SH-SY5Y (cell line): ENCODE data around the gene PIK3AP1.

Experiments
- GATA2 ChIP-seq: IDR thresholded peaks from 2 replicates; pipeline ENCODE4 v1.6.1; 2011; ENCODE audit warnings: mild to moderate bottlenecking, low read depth, low read length
- GATA3 ChIP-seq: IDR thresholded peaks from 2 replicates; pipeline ENCODE4 v1.6.1; 2011; ENCODE audit warnings: low read depth, mild to moderate bottlenecking, low read length, moderate library complexity

Gene PIK3AP1

GRCh38 chr10:96655461-96656197 lies 64.7 kb downstream of the PIK3AP1 start:
- TF ChIP-seq GATA3 (no peak), GATA2 (no peak)

GRCh38 chr10:96651998-96652431 lies 68.3 kb downstream of the PIK3AP1 start:
- TF ChIP-seq GATA3 (no peak), GATA2 (no peak)

- TF ChIP-seq GATA2 = no peak
- TF ChIP-seq GATA3 = no peak
Observed at GRCh38 chr10:96650958-96651357, 69.4 kb downstream of the PIK3AP1 start.

GRCh38 chr10:96648297-96648696 lies 72.0 kb downstream of the PIK3AP1 start:
- TF ChIP-seq GATA3 (no peak), GATA2 (no peak)

- TF ChIP-seq GATA3 (no peak), GATA2 (no peak)
Observed at GRCh38 chr10:96647466-96647865, 72.8 kb downstream of the PIK3AP1 start.

- TF ChIP-seq GATA3 = no peak
- no peak for TF ChIP-seq GATA2
Observed at GRCh38 chr10:96646751-96647166, 73.6 kb downstream of the PIK3AP1 start.

GRCh38 chr10:96646301-96646700 lies 74.0 kb downstream of the PIK3AP1 start:
- no peak for TF ChIP-seq GATA2
- TF ChIP-seq GATA3 = no peak

- TF ChIP-seq GATA3 (no peak), GATA2 (no peak)
Observed at GRCh38 chr10:96645191-96645721, 75.1 kb downstream of the PIK3AP1 start.

- TF ChIP-seq GATA3 (no peak), GATA2 (no peak)
Observed at GRCh38 chr10:96643920-96644319, 76.4 kb downstream of the PIK3AP1 start.

- TF ChIP-seq GATA3 (no peak), GATA2 (no peak)
Observed at GRCh38 chr10:96642973-96643372, 77.3 kb downstream of the PIK3AP1 start.

GRCh38 chr10:96642530-96642929 lies 77.8 kb downstream of the PIK3AP1 start:
- TF ChIP-seq GATA2 (no peak), GATA3 (no peak)

- TF ChIP-seq GATA2 (no peak), GATA3 (no peak)
Observed at GRCh38 chr10:96641396-96642295, 78.7 kb downstream of the PIK3AP1 start.

- TF ChIP-seq GATA2 = no peak
- no peak for TF ChIP-seq GATA3
Observed at GRCh38 chr10:96639899-96640298, 80.4 kb downstream of the PIK3AP1 start.

GRCh38 chr10:96638696-96639095 lies 81.6 kb downstream of the PIK3AP1 start:
- TF ChIP-seq GATA3 (no peak), GATA2 (no peak)
